ENCODE data around the gene ANXA2. TPM values are rescaled to one million over a fixed set of nuclear protein-coding genes. Genes with fewer than 3 reads are reported as not detected.

ANXA2 gene
- total RNA-seq, 1 experiment from 2014 or later: 1,903 TPM

- CTCF ChIA-PET: no interaction called here
- Histone ChIP-seq H3K9me3 (ENCODE audit: control insufficient read depth, insufficient read depth, low read depth, low read length) (no peaks in the 10 kb centered on the region), H3K4me3 (ENCODE audit: low read depth in 2 of 2, low read length in 2 of 2) (no peak overlapping the region), H3K27me3 (ENCODE audit: control insufficient read depth, insufficient read depth, low read length) (no peaks in the 10 kb centered on the region), H3K4me1 (ENCODE audit: control insufficient read depth, insufficient read depth, low read length) (peaks cover 99% of the 10 kb centered on the region), H3K27ac (ENCODE audit: low read length) (peak overlapping the region; percentile 100), H3K36me3 (ENCODE audit: control insufficient read depth, insufficient read depth, low read length) (peaks cover 49% of the 10 kb centered on the region)
- in situ Hi-C loops (cut with HindIII; ENCODE audit: low pct_unique_long_range_greater_than_20kb, low sequenced_read_pairs) (no loop called here), intact Hi-C loops (cut with micrococcal nuclease; ENCODE audit: unreplicated experiment) (no loop called here)
- POLR2A ChIA-PET: interaction anchor here (0.7 to 1.2 kb wide), 2 partner anchors 100 to 125 kb away, joined by 3 to 22 read pairs; no protein-coding TSS in a partner anchor
- ATAC-seq (peak; percentile 54), DNase-seq (ENCODE audit: low read depth, low spot score) (no peak)
- TF ChIP-seq REST (IDR thresholded peaks at IDR 0.05; ENCODE audit: insufficient read depth in 1 of 2, low read depth in 2 of 2, low read length in 1 of 2) (no peak), SIN3A (IDR thresholded peaks at IDR 0.05; ENCODE audit: borderline replicate concordance, insufficient read depth, low read depth, low read length) (no peak), CTCF (IDR thresholded peaks at IDR 0.05) (no peak), TCF7L2 (IDR thresholded peaks at IDR 0.05; ENCODE audit: low read depth, low read length) (peak; percentile 95), POLR2AphosphoS5 (IDR thresholded peaks at IDR 0.05; ENCODE audit: low read depth, low read length) (peak; percentile 93)
- BruUV-seq (replicated peaks): TSS peak; percentile 0
Measured at GRCh38 chr15:60379525-60380274, 18.1 kb downstream of the ANXA2 start.

GRCh38 chr15:60379185-60379524 lies 18.6 kb downstream of the ANXA2 start:
- ChIA-PET CTCF (no interaction called here), POLR2A (interaction anchor here (0.7 kb wide), 1 partner anchor 101 kb away, joined by 3 read pairs; no protein-coding TSS in a partner anchor)
- Histone ChIP-seq H3K27me3 (ENCODE audit: control insufficient read depth, insufficient read depth, low read length) (no peaks in the 10 kb centered on the region), H3K4me3 (ENCODE audit: low read depth in 2 of 2, low read length in 2 of 2) (no peak overlapping the region), H3K27ac (ENCODE audit: low read length) (peak overlapping the region; percentile 100), H3K4me1 (ENCODE audit: control insufficient read depth, insufficient read depth, low read length) (peaks cover 99% of the 10 kb centered on the region), H3K36me3 (ENCODE audit: control insufficient read depth, insufficient read depth, low read length) (peaks cover 46% of the 10 kb centered on the region), H3K9me3 (ENCODE audit: control insufficient read depth, insufficient read depth, low read depth, low read length) (no peaks in the 10 kb centered on the region)
- intact Hi-C loops (cut with micrococcal nuclease; ENCODE audit: unreplicated experiment) (no loop called here), in situ Hi-C loops (cut with HindIII; ENCODE audit: low pct_unique_long_range_greater_than_20kb, low sequenced_read_pairs) (no loop called here)
- TF ChIP-seq SIN3A (IDR thresholded peaks at IDR 0.05; ENCODE audit: borderline replicate concordance, insufficient read depth, low read depth, low read length): no peak
- TF ChIP-seq POLR2AphosphoS5 (IDR thresholded peaks at IDR 0.05; ENCODE audit: low read depth, low read length): no peak
- TF ChIP-seq TCF7L2 (IDR thresholded peaks at IDR 0.05; ENCODE audit: low read depth, low read length): no peak
- TF ChIP-seq REST (IDR thresholded peaks at IDR 0.05; ENCODE audit: insufficient read depth in 1 of 2, low read depth in 2 of 2, low read length in 1 of 2): no peak
- TF ChIP-seq CTCF (IDR thresholded peaks at IDR 0.05): no peak
- no peak for DNase-seq (ENCODE audit: low read depth, low spot score)
- no peak for ATAC-seq
- no TSS peak for BruUV-seq (replicated peaks)

Measured in Panc1 (cell line).